ENCODE measurements around the gene MLLT1.

Gene MLLT1

GRCh38 chr19:6204866-6205723 lies 74.7 kb downstream of the MLLT1 start:
- DNase-seq: no peak

- no peak for DNase-seq
Measured at GRCh38 chr19:6204212-6204611, 75.6 kb downstream of the MLLT1 start.

GRCh38 chr19:6199240-6199994 lies 80.4 kb downstream of the MLLT1 start:
- peak; percentile 99 for DNase-seq

- no peak for DNase-seq
Measured at GRCh38 chr19:6198896-6199239, 80.9 kb downstream of the MLLT1 start.

GRCh38 chr19:6196361-6196760 lies 83.4 kb downstream of the MLLT1 start:
- DNase-seq: no peak

GRCh38 chr19:6188811-6189210 lies 91.0 kb downstream of the MLLT1 start:
- no peak for DNase-seq

GRCh38 chr19:6187374-6187773 lies 92.4 kb downstream of the MLLT1 start:
- no peak for DNase-seq

GRCh38 chr19:6185835-6186834 lies 93.6 kb downstream of the MLLT1 start:
- DNase-seq: no peak

- no peak for DNase-seq
Measured at GRCh38 chr19:6185093-6185834, 94.5 kb downstream of the MLLT1 start.

- no peak for DNase-seq
Measured at GRCh38 chr19:6181119-6181518, 98.7 kb downstream of the MLLT1 start.

GRCh38 chr19:6173190-6173589 lies 106.6 kb downstream of the MLLT1 start:
- DNase-seq: no peak

GRCh38 chr19:6172074-6172863 lies 107.5 kb downstream of the MLLT1 start:
- DNase-seq: no peak

GRCh38 chr19:6167115-6167514 lies 112.7 kb downstream of the MLLT1 start:
- DNase-seq: no peak

- no peak for DNase-seq
Measured at GRCh38 chr19:6164906-6165531, 114.8 kb downstream of the MLLT1 start.

GRCh38 chr19:6161271-6161850 lies 118.4 kb downstream of the MLLT1 start:
- peak; percentile 73 for DNase-seq

All from activated CD4-positive, alpha-beta T cell treated with anti-CD3 and anti-CD28 coated beads, Interleukin-2, Interleukin-6, amounts not matched to agents 100 ng/mL and 50 ng/mL, durations not matched to agents 16 hours and 8 hours (primary cell).